H9 (cell line): ENCODE data around the gene IGFBP1. TPM values are rescaled to one million over a fixed set of nuclear protein-coding genes. Genes with fewer than 3 reads are reported as not detected.
A peak's percentile ranks its signal among the peaks of the same experiment; 100 is the strongest.

Experiments used
- DNase-seq: peaks from one replicate; pipeline ENCODE4 v3.0.0-alpha.2; 2017
- H2AFZ ChIP-seq: one replicate; pipeline ENCODE4 v1.6.1; 2013; ENCODE audit warnings: mild to moderate bottlenecking, low read length, control low read depth, moderate library complexity
- H2AK5ac ChIP-seq: 2 replicates; pipeline ENCODE4 v1.6.1; 2013; ENCODE audit warnings: low read length, control low read depth, mixed read lengths; ENCODE audit not compliant: insufficient read length
- H2BK120ac ChIP-seq: one replicate; pipeline ENCODE4 v1.6.1; 2013; ENCODE audit warnings: low read depth, mild to moderate bottlenecking, low read length, control low read depth, inconsistent platforms; ENCODE audit not compliant: poor library complexity, severe bottlenecking
- H2BK12ac ChIP-seq: 2 replicates; pipeline ENCODE4 v1.6.1; 2013; ENCODE audit warnings: low read length, control low read depth, mixed read lengths, low read depth; ENCODE audit not compliant: insufficient read length
- H2BK15ac ChIP-seq: 2 replicates; pipeline ENCODE4 v1.6.1; 2013; ENCODE audit warnings: low read depth, low read length, control low read depth
- H2BK20ac ChIP-seq: one replicate; pipeline ENCODE4 v1.6.1; 2013; ENCODE audit warnings: low read depth, mild to moderate bottlenecking, low read length, control low read depth, inconsistent platforms; ENCODE audit not compliant: poor library complexity, severe bottlenecking
- H2BK5ac ChIP-seq: 2 replicates; pipeline ENCODE4 v1.6.1; 2013; ENCODE audit warnings: low read length, control low read depth, mixed read lengths; ENCODE audit not compliant: insufficient read length
- H3K14ac ChIP-seq: 2 replicates; pipeline ENCODE4 v1.6.1; 2013; ENCODE audit warnings: low read length, control low read depth; ENCODE audit not compliant: insufficient read depth
- H3K18ac ChIP-seq: 2 replicates; pipeline ENCODE4 v1.6.1; 2013; ENCODE audit warnings: low read depth, mild to moderate bottlenecking, mixed read lengths, low read length, control low read depth; ENCODE audit not compliant: insufficient read length
- H3K23ac ChIP-seq: 2 replicates; pipeline ENCODE4 v1.6.1; 2013; ENCODE audit warnings: low read length, control low read depth, mixed read lengths, low read depth; ENCODE audit not compliant: insufficient read length
- H3K23me2 ChIP-seq: 2 replicates; pipeline ENCODE4 v1.6.1; 2013; ENCODE audit warnings: low read depth, mild to moderate bottlenecking, mixed read lengths, low read length, control low read depth; ENCODE audit not compliant: insufficient read length, poor library complexity, severe bottlenecking
- H3K27ac ChIP-seq: 2 replicates; pipeline ENCODE4 v1.5.1; 2013; ENCODE audit warnings: low read length, control low read depth, mixed read lengths, low read depth; ENCODE audit not compliant: insufficient read length
- H3K27me3 ChIP-seq: 2 replicates; pipeline ENCODE4 v1.6.1; 2013; ENCODE audit warnings: low read length, control low read depth, inconsistent platforms; ENCODE audit not compliant: insufficient read depth
- H3K4ac ChIP-seq: 2 replicates; pipeline ENCODE4 v1.6.1; 2013; ENCODE audit warnings: low read depth, mild to moderate bottlenecking, control low read depth, inconsistent platforms, low read length, moderate library complexity
- H3K4me1 ChIP-seq: 2 replicates; pipeline ENCODE4 v1.6.1; 2013; ENCODE audit warnings: low read length, control low read depth, inconsistent platforms; ENCODE audit not compliant: insufficient read depth
- H3K4me2 ChIP-seq: 2 replicates; pipeline ENCODE4 v1.6.1; 2013; ENCODE audit warnings: low read length, control low read depth, mixed read lengths; ENCODE audit not compliant: insufficient read length, insufficient read depth
- H3K56ac ChIP-seq: 2 replicates; pipeline ENCODE4 v1.6.1; 2013; ENCODE audit warnings: low read depth, mild to moderate bottlenecking, mixed read lengths, low read length, control low read depth; ENCODE audit not compliant: insufficient read length
- H3K79me1 ChIP-seq: 2 replicates; pipeline ENCODE4 v1.6.1; 2013; ENCODE audit warnings: low read depth, mild to moderate bottlenecking, moderate library complexity, low read length, control low read depth, inconsistent platforms; ENCODE audit not compliant: insufficient read depth, poor library complexity, severe bottlenecking
- H3K79me2 ChIP-seq: 2 replicates; pipeline ENCODE4 v1.6.1; 2013; ENCODE audit warnings: low read length, control low read depth, inconsistent platforms; ENCODE audit not compliant: insufficient read depth
- H3K9ac ChIP-seq: 2 replicates; pipeline ENCODE4 v1.6.1; 2013; ENCODE audit warnings: low read length, control low read depth, mixed read lengths; ENCODE audit not compliant: insufficient read length; ENCODE audit errors: extremely low read depth
- H3K9me3 ChIP-seq: one replicate; pipeline ENCODE4 v1.6.1; 2013; ENCODE audit warnings: low read depth, low read length, inconsistent platforms; ENCODE audit not compliant: control insufficient read depth
- H3T11ph ChIP-seq: one replicate; pipeline ENCODE4 v1.6.1; 2013; ENCODE audit warnings: mild to moderate bottlenecking, low read length, control low read depth, inconsistent platforms
- H4K20me1 ChIP-seq: one replicate; pipeline ENCODE4 v1.6.1; 2013; ENCODE audit not compliant: control insufficient read depth, insufficient read length, insufficient read depth
- H4K5ac ChIP-seq: 2 replicates; pipeline ENCODE4 v1.6.1; 2013; ENCODE audit warnings: low read depth, mild to moderate bottlenecking, mixed read lengths, low read length, control low read depth; ENCODE audit not compliant: insufficient read length
- H4K8ac ChIP-seq: replicated peaks from 2 replicates; pipeline ENCODE4 v1.6.1; 2013; ENCODE audit warnings: low read length, control low read depth, mixed read lengths, low read depth; ENCODE audit not compliant: insufficient read length
- H4K91ac ChIP-seq: 2 replicates; pipeline ENCODE4 v1.6.1; 2013; ENCODE audit warnings: low read depth, mild to moderate bottlenecking, moderate library complexity, mixed read lengths, low read length, control low read depth; ENCODE audit not compliant: insufficient read length
- H3K27ac Mint-ChIP-seq, 3 experiments: 2 replicates in 2 of 3; 3 replicates in 1 of 3; pipeline ENCODE4 v1.8.0; 2020 to 2021; ENCODE audit warnings: mixed read lengths in 3 of 3, mild to moderate bottlenecking in 1 of 3, moderate library complexity in 1 of 3
- H3K27me3 Mint-ChIP-seq: 2 replicates; pipeline ENCODE4 v1.8.0; 2021; ENCODE audit warnings: low read depth, mild to moderate bottlenecking, moderate library complexity, mixed read lengths
- H3K36me3 Mint-ChIP-seq, 3 experiments: 2 replicates in 2 of 3; 3 replicates in 1 of 3; pipeline ENCODE4 v1.8.0; 2020 to 2021; ENCODE audit warnings: low read depth in 3 of 3, mixed read lengths in 3 of 3; ENCODE audit not compliant: insufficient read depth in 1 of 3
- H3K4me1 Mint-ChIP-seq, 2 experiments: 2 replicates each; pipeline ENCODE4 v1.8.0; 2020; ENCODE audit warnings: mixed read lengths in 2 of 2
- H3K4me3 Mint-ChIP-seq, 2 experiments: 2 replicates in 1 of 2; 3 replicates in 1 of 2; pipeline ENCODE4 v1.8.0; 2020 to 2021; ENCODE audit warnings: mild to moderate bottlenecking in 2 of 2, mixed read lengths in 2 of 2, moderate library complexity in 1 of 2
- H3K9me3 Mint-ChIP-seq, 2 experiments: 2 replicates in 1 of 2; 3 replicates in 1 of 2; pipeline ENCODE4 v1.8.0; 2020; ENCODE audit warnings: mild to moderate bottlenecking in 2 of 2, mixed read lengths in 2 of 2, moderate library complexity in 1 of 2
- WGBS: extraction: QIAGEN DNeasy Blood & Tissue Kit; methylation state at CpG from one replicate; pipeline ENCODE4 v1.1.7; 2013; ENCODE audit warnings: missing lambda C conversion rate, low lambda C conversion rate, mixed read lengths; ENCODE audit not compliant: insufficient read length; ENCODE audit errors: extremely low coverage; 5-methylcytosine and 5-hydroxymethylcytosine counted together
- total RNA-seq: library from RNA; stranded (reverse); gene quantifications from 2 replicates; pipeline ENCODE4 v1.2.1, GENCODE V29; 2021
- TF ChIP-seq, protein P1 (sequence below): fragments of 200-600 bp; sonication (generic); conservative IDR thresholded peaks from 3 replicates; pipeline ENCODE4 v1.8.0; 2021; ENCODE audit warnings: antibody characterized with exemption, mild to moderate bottlenecking

Gene IGFBP1
- total RNA-seq, 1 experiment from 2014 or later, result not detected

DNA sequence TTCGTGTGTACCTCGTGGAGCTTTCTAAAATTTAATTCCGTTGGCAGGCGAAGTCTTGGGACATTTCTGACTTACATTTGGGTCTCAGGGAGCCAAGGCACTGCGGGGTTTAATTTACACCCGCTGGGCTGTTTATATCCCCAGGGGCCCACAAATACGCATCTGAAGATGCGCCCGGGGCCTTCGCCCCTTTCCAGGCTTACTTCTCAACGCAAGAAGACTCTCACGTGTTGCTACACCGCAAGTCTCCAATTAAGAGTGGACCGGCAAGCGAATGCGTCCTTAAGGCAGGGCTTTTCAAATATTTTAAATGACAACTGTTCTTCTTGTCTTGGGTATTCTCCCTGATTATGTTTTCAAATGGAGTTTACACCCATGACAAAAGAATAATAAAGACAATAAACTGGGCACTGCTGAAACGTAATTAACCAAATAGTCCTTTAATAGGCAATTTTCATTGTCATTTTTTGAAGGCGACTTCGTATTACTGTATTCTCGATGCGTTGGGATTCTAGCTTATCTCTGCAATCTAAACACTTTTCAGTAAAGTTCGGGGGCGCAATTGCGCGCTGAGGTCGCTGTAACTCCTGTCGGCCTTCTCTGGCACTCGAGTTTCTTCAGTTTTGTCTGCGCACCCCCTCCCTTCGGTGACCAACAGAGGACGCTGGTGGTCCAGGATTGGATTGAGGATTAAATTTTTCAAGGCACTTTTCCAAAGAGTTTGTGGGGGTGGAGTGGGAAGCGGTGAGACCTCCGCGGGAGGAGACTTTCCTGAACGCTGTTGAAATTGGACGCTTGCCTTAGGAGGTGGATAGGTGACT lies 33.6 kb downstream of the IGFBP1 start:
- no peak overlapping the region for H2BK5ac ChIP-seq
- no peak overlapping the region for H3K14ac ChIP-seq
- H3K4me2 ChIP-seq, result peak overlapping the region; percentile 71
- no peak overlapping the region for H3K27ac ChIP-seq
- H3K4ac ChIP-seq, result no peak overlapping the region
- H3K4me1 ChIP-seq, result peaks cover 5% of the 10 kb centered on the region; the same call in 1 of the 2 replicates
- no peak overlapping the region for H3K56ac ChIP-seq
- Mint-ChIP-seq H3K27ac (no peak overlapping the region), H3K4me1 (peaks cover 43 to 52% of the 10 kb centered on the region in 2 experiments), H3K36me3 (no peaks in the 10 kb centered on the region; a peak in 1 of 7 replicates), H3K27me3 (peaks cover 69% of the 10 kb centered on the region), H3K9me3 (peaks cover 2 to 4% of the 10 kb centered on the region in 2 experiments; a peak in 2 of 5 replicates), H3K4me3 (peak overlapping the region; percentile 61 to 76)
- DNase-seq, result peak; percentile 81
- H2BK12ac ChIP-seq, result no peak overlapping the region
- no peak overlapping the region for H2BK120ac ChIP-seq
- H3K27me3 ChIP-seq, result peaks cover 31% of the 10 kb centered on the region; the same call in 1 of the 2 replicates
- H2BK15ac ChIP-seq, result no peak overlapping the region
- H4K91ac ChIP-seq, result no peak overlapping the region
- H3T11ph ChIP-seq, result no peak overlapping the region
- H3K23me2 ChIP-seq, result peaks cover 14% of the 10 kb centered on the region
- no peak overlapping the region for H2BK20ac ChIP-seq
- TF ChIP-seq, protein P1, sequence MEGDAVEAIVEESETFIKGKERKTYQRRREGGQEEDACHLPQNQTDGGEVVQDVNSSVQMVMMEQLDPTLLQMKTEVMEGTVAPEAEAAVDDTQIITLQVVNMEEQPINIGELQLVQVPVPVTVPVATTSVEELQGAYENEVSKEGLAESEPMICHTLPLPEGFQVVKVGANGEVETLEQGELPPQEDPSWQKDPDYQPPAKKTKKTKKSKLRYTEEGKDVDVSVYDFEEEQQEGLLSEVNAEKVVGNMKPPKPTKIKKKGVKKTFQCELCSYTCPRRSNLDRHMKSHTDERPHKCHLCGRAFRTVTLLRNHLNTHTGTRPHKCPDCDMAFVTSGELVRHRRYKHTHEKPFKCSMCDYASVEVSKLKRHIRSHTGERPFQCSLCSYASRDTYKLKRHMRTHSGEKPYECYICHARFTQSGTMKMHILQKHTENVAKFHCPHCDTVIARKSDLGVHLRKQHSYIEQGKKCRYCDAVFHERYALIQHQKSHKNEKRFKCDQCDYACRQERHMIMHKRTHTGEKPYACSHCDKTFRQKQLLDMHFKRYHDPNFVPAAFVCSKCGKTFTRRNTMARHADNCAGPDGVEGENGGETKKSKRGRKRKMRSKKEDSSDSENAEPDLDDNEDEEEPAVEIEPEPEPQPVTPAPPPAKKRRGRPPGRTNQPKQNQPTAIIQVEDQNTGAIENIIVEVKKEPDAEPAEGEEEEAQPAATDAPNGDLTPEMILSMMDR, result peak; percentile 95
- H3K79me2 ChIP-seq, result no peaks in the 10 kb centered on the region
- H4K20me1 ChIP-seq, result no peaks in the 10 kb centered on the region
- no peak overlapping the region for H2AFZ ChIP-seq
- no CpG with 5 or more reads among the region's 36 CpGs for WGBS
- H4K5ac ChIP-seq, result no peak overlapping the region
- no peak overlapping the region for H2AK5ac ChIP-seq
- no peak overlapping the region for H3K23ac ChIP-seq
- no peak overlapping the region for H3K18ac ChIP-seq
- H3K9ac ChIP-seq, result no peak overlapping the region
- no peak overlapping the region for H4K8ac ChIP-seq
- no peaks in the 10 kb centered on the region for H3K9me3 ChIP-seq
- no peaks in the 10 kb centered on the region for H3K79me1 ChIP-seq
